HEK293 (cell line): ENCODE measurements around the gene AGBL3.
"Not testable (repeated sequence)": the region's sequence is repeated elsewhere in the genome, so short reads cannot be mapped to it uniquely, and the experiment has no call there.

ENCODE experiments used
- CTCF ChIA-PET: fragments of 350-600 bp; formaldehyde crosslinking; extraction: SDS; loops from one replicate; lab custom pipeline; 2021; ENCODE audit warnings: antibody characterized with exemption; lab: Yijun Ruan, JAX
- POLR2A ChIA-PET: fragments of 300-600 bp; formaldehyde crosslinking; extraction: SDS; loops from one replicate; lab custom pipeline; 2020; ENCODE audit warnings: antibody characterized with exemption, inconsistent platforms; lab: Yijun Ruan, JAX
- H3K27ac ChIP-seq: fragments of 200-500 bp; sonication (Bioruptor generic); 2 replicates; pipeline ENCODE4 v1.5.1; 2014; ENCODE audit warnings: low read depth, low read length, control low read depth, inconsistent platforms; ENCODE audit errors: extremely low read depth
- H3K36me3 ChIP-seq, 2 experiments: fragments of 200-500 bp in 1 of 2; sonication (Bioruptor generic) in 1 of 2; 1 replicate in 1 of 2; 2 replicates in 1 of 2; pipeline ENCODE4 v1.5.1; 2014 to 2017; ENCODE audit warnings: inconsistent platforms in 2 of 2, low read length in 2 of 2; ENCODE audit not compliant: control insufficient read depth in 2 of 2, insufficient read depth in 1 of 2
- H3K4me1 ChIP-seq: fragments of 200-500 bp; sonication (Bioruptor generic); 2 replicates; pipeline ENCODE4 v1.5.1; 2014; ENCODE audit warnings: mild to moderate bottlenecking, low read length, inconsistent platforms; ENCODE audit not compliant: control insufficient read depth, insufficient read depth
- H3K4me3 ChIP-seq: 2 replicates; pipeline ENCODE4 v1.5.1; 2011; ENCODE audit warnings: low read depth, mild to moderate bottlenecking, control low read depth, low read length, moderate library complexity
- H3K9me3 ChIP-seq: fragments of 200-500 bp; sonication (Bioruptor generic); 2 replicates; pipeline ENCODE4 v1.5.1; 2014; ENCODE audit warnings: low read depth, low read length, inconsistent platforms; ENCODE audit not compliant: control insufficient read depth, insufficient read depth
- BCL11A ChIP-seq: fragments of 450-650 bp; formaldehyde crosslinking; IDR thresholded peaks from 2 replicates; pipeline ENCODE4 v1.5.1; 2016; ENCODE audit warnings: low read depth, missing biosample characterization, missing genetic modification characterization
- KLF1 ChIP-seq: fragments of 450-650 bp; formaldehyde crosslinking; IDR thresholded peaks from 2 replicates; pipeline ENCODE4 v1.5.1; 2016; ENCODE audit warnings: missing biosample characterization, missing genetic modification characterization
- OVOL3 ChIP-seq: fragments of 450-650 bp; formaldehyde crosslinking; IDR thresholded peaks from 2 replicates; pipeline ENCODE4 v1.5.1; 2016; ENCODE audit warnings: missing biosample characterization, missing genetic modification characterization
- SCRT2 ChIP-seq: fragments of 450-650 bp; formaldehyde crosslinking; IDR thresholded peaks from 2 replicates; pipeline ENCODE4 v1.5.1; 2016; ENCODE audit warnings: missing biosample characterization, missing genetic modification characterization
- ZBTB20 ChIP-seq: fragments of 450-650 bp; formaldehyde crosslinking; IDR thresholded peaks from 2 replicates; pipeline ENCODE4 v1.5.1; 2016; ENCODE audit warnings: missing biosample characterization, missing genetic modification characterization
- ZFP69B ChIP-seq: fragments of 450-650 bp; formaldehyde crosslinking; IDR thresholded peaks from 2 replicates; pipeline ENCODE4 v1.5.1; 2016; ENCODE audit warnings: missing biosample characterization, missing genetic modification characterization
- ZNF133 ChIP-seq: fragments of 450-650 bp; formaldehyde crosslinking; IDR thresholded peaks from 2 replicates; pipeline ENCODE4 v1.5.1; 2016; ENCODE audit warnings: missing biosample characterization, missing genetic modification characterization
- ZNF239 ChIP-seq: fragments of 450-650 bp; formaldehyde crosslinking; IDR thresholded peaks from 2 replicates; pipeline ENCODE4 v1.5.1; 2016; ENCODE audit warnings: missing biosample characterization, missing genetic modification characterization
- ZNF24 ChIP-seq: fragments of 450-650 bp; formaldehyde crosslinking; IDR thresholded peaks from 2 replicates; pipeline ENCODE4 v1.5.1; 2016; ENCODE audit warnings: missing biosample characterization, missing genetic modification characterization
- ZNF280C ChIP-seq: fragments of 450-650 bp; formaldehyde crosslinking; IDR thresholded peaks from 2 replicates; pipeline ENCODE4 v1.5.1; 2016; ENCODE audit warnings: missing biosample characterization, missing genetic modification characterization
- ZNF37A ChIP-seq: fragments of 450-650 bp; IDR thresholded peaks from 2 replicates; pipeline ENCODE4 v1.5.1; 2018; ENCODE audit warnings: missing biosample characterization, missing genetic modification characterization
- ZNF521 ChIP-seq: fragments of 450-650 bp; formaldehyde crosslinking; IDR thresholded peaks from 2 replicates; pipeline ENCODE4 v1.5.1; 2017; ENCODE audit warnings: missing biosample characterization, mild to moderate bottlenecking, missing genetic modification characterization
- ZNF529 ChIP-seq: fragments of 450-650 bp; formaldehyde crosslinking; IDR thresholded peaks from 2 replicates; pipeline ENCODE4 v1.5.1; 2017; ENCODE audit warnings: missing genetic modification characterization, missing biosample characterization; ENCODE audit not compliant: insufficient replicate concordance
- ZNF544 ChIP-seq: fragments of 450-650 bp; formaldehyde crosslinking; IDR thresholded peaks from 2 replicates; pipeline ENCODE4 v1.5.0; 2017; ENCODE audit warnings: missing biosample characterization, missing genetic modification characterization
- ZNF600 ChIP-seq: fragments of 450-650 bp; formaldehyde crosslinking; IDR thresholded peaks from 2 replicates; pipeline ENCODE4 v1.5.1; 2016; ENCODE audit warnings: missing biosample characterization, missing genetic modification characterization
- ZNF654 ChIP-seq: fragments of 450-650 bp; formaldehyde crosslinking; IDR thresholded peaks from 2 replicates; pipeline ENCODE4 v1.5.1; 2016; ENCODE audit warnings: low read depth, missing biosample characterization, missing genetic modification characterization
- ZNF701 ChIP-seq: fragments of 450-650 bp; formaldehyde crosslinking; IDR thresholded peaks from 2 replicates; pipeline ENCODE4 v1.5.1; 2016; ENCODE audit warnings: missing biosample characterization, missing genetic modification characterization
- TF ChIP-seq, protein P1 (sequence below): fragments of 450-650 bp; formaldehyde crosslinking; IDR thresholded peaks from 2 replicates; pipeline ENCODE4 v1.5.1; 2016; ENCODE audit warnings: missing biosample characterization, missing genetic modification characterization
- TF ChIP-seq, protein P2 (sequence below): fragments of 450-650 bp; formaldehyde crosslinking; IDR thresholded peaks from 2 replicates; pipeline ENCODE4 v1.5.1; 2016; ENCODE audit warnings: missing biosample characterization, missing genetic modification characterization
- TF ChIP-seq, protein P3 (sequence below): fragments of 450-650 bp; IDR thresholded peaks from 2 replicates; pipeline ENCODE4 v1.5.1; 2018; ENCODE audit warnings: missing biosample characterization, mild to moderate bottlenecking, missing genetic modification characterization
- TF ChIP-seq, protein P4 (sequence below): fragments of 450-650 bp; formaldehyde crosslinking; conservative IDR thresholded peaks from 2 replicates; pipeline ENCODE4 v1.5.1; 2016; ENCODE audit warnings: low read depth, missing biosample characterization, missing genetic modification characterization

AGBL3 gene

DNA sequence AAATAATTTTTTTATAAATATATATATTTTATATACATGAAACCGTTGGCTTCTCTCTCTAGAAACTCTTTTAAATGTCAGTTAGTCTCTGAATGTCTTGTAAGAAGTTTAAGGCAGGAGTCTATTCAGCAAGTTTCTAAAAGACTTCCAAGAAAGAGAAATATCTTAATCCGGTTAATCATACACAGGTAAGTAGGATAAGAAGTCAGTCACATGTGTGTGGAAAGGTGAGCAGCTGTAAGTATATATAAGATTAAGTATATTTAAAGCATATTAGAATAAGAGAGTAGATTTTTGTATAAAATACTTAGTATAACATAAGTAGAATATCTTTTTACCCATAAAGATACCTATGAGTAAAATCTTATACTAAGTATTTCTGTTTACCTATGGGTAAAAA is 48.9 kb downstream of the AGBL3 start:
- H3K4me3 ChIP-seq: no peak overlapping the region
- no peaks in the 10 kb centered on the region for H3K36me3 ChIP-seq
- no peak for TF ChIP-seq ZFP69B (tag by site-specific recombination)
- TF ChIP-seq ZNF239 (tag by site-specific recombination): no peak
- TF ChIP-seq ZNF654: no peak
- TF ChIP-seq ZNF24 (tag by site-specific recombination): no peak
- TF ChIP-seq ZNF529: no peak
- no peak for TF ChIP-seq ZNF544
- TF ChIP-seq, protein P1, sequence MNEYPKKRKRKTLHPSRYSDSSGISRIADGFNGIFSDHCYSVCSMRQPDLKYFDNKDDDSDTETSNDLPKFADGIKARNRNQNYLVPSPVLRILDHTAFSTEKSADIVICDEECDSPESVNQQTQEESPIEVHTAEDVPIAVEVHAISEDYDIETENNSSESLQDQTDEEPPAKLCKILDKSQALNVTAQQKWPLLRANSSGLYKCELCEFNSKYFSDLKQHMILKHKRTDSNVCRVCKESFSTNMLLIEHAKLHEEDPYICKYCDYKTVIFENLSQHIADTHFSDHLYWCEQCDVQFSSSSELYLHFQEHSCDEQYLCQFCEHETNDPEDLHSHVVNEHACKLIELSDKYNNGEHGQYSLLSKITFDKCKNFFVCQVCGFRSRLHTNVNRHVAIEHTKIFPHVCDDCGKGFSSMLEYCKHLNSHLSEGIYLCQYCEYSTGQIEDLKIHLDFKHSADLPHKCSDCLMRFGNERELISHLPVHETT (tag by site-specific recombination): no peak
- TF ChIP-seq ZNF133 (tag by site-specific recombination): no peak
- TF ChIP-seq ZNF521 (tag by site-specific recombination): no peak
- TF ChIP-seq OVOL3: no peak
- TF ChIP-seq ZBTB20: no peak
- TF ChIP-seq, protein P2, sequence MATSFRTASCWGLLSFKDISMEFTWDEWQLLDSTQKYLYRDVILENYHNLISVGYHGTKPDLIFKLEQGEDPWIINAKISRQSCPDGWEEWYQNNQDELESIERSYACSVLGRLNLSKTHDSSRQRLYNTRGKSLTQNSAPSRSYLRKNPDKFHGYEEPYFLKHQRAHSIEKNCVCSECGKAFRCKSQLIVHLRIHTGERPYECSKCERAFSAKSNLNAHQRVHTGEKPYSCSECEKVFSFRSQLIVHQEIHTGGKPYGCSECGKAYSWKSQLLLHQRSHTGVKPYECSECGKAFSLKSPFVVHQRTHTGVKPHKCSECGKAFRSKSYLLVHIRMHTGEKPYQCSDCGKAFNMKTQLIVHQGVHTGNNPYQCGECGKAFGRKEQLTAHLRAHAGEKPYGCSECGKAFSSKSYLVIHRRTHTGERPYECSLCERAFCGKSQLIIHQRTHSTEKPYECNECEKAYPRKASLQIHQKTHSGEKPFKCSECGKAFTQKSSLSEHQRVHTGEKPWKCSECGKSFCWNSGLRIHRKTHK (tag by site-specific recombination): no peak
- no peak for TF ChIP-seq SCRT2 (tag by site-specific recombination)
- H3K9me3 ChIP-seq: no peaks in the 10 kb centered on the region
- ChIA-PET CTCF (interaction anchor here (0.6 kb wide), 1 partner anchor 310 kb away, joined by 3 read pairs; no protein-coding TSS in a partner anchor), POLR2A (no interaction called here)
- no peaks in the 10 kb centered on the region for H3K4me1 ChIP-seq
- no peak overlapping the region for H3K27ac ChIP-seq

DNA sequence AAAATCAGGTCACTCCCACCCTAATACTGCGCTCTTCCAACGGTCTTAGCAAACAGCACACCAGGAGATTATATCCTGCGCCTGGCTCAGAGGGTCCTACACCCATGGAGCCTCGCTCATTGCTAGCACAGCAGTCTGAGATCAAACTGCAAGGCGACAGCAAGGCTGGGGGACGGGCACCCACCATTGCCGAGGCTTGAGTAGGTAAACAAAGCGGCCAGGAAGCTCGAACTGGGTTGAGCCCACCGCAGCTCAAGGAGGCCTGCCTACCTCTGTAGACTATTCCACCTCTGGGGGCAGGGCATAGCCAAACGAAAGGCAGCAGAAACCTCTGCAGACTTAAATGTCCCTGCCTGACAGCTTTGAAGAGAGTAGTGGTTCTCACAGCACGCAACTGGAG is 80.7 kb downstream of the AGBL3 start:
- H3K27ac ChIP-seq, H3K4me3 ChIP-seq, H3K4me1 ChIP-seq, H3K9me3 ChIP-seq, H3K36me3 ChIP-seq, CTCF ChIA-PET, POLR2A ChIA-PET: not testable (repeated sequence)

DNA sequence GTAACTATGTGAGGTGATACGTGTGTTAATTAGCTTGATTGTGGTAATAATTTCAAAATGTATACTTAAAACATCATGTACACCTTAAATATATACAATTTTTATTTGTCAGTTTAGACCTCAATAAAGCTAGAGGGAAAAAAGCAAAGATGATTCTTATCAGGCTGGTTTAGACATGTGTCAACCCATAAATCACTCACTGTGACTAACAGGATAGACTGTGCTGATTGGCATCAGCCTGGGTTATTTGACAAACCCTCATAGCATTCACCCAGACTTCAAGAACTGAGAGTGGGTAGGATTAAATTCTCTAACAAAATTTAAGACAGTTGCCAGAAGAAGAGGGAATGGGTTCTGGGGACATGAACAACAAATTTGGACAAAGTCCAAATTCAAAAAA is 87.8 kb downstream of the AGBL3 start:
- ChIA-PET POLR2A (no interaction called here), CTCF (no interaction called here)

More for the DNA sequence above, 87.8 kb downstream of the AGBL3 start:
- Histone ChIP-seq H3K4me3 (no peak overlapping the region), H3K4me1 (no peaks in the 10 kb centered on the region), H3K27ac (no peak overlapping the region), H3K36me3 (no peaks in the 10 kb centered on the region), H3K9me3 (no peaks in the 10 kb centered on the region)
- TF ChIP-seq KLF1 (tag by site-specific recombination) (no peak), ZNF280C (tag by site-specific recombination) (no peak), ZNF701 (tag by site-specific recombination) (no peak), ZNF600 (no peak), ZNF37A (tag by site-specific recombination) (no peak), BCL11A (tag by site-specific recombination) (no peak)
- TF ChIP-seq, protein P3, sequence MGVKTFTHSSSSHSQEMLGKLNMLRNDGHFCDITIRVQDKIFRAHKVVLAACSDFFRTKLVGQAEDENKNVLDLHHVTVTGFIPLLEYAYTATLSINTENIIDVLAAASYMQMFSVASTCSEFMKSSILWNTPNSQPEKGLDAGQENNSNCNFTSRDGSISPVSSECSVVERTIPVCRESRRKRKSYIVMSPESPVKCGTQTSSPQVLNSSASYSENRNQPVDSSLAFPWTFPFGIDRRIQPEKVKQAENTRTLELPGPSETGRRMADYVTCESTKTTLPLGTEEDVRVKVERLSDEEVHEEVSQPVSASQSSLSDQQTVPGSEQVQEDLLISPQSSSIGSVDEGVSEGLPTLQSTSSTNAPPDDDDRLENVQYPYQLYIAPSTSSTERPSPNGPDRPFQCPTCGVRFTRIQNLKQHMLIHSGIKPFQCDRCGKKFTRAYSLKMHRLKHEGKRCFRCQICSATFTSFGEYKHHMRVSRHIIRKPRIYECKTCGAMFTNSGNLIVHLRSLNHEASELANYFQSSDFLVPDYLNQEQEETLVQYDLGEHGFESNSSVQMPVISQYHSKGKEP (tag by site-specific recombination): no peak
- TF ChIP-seq, protein P4, sequence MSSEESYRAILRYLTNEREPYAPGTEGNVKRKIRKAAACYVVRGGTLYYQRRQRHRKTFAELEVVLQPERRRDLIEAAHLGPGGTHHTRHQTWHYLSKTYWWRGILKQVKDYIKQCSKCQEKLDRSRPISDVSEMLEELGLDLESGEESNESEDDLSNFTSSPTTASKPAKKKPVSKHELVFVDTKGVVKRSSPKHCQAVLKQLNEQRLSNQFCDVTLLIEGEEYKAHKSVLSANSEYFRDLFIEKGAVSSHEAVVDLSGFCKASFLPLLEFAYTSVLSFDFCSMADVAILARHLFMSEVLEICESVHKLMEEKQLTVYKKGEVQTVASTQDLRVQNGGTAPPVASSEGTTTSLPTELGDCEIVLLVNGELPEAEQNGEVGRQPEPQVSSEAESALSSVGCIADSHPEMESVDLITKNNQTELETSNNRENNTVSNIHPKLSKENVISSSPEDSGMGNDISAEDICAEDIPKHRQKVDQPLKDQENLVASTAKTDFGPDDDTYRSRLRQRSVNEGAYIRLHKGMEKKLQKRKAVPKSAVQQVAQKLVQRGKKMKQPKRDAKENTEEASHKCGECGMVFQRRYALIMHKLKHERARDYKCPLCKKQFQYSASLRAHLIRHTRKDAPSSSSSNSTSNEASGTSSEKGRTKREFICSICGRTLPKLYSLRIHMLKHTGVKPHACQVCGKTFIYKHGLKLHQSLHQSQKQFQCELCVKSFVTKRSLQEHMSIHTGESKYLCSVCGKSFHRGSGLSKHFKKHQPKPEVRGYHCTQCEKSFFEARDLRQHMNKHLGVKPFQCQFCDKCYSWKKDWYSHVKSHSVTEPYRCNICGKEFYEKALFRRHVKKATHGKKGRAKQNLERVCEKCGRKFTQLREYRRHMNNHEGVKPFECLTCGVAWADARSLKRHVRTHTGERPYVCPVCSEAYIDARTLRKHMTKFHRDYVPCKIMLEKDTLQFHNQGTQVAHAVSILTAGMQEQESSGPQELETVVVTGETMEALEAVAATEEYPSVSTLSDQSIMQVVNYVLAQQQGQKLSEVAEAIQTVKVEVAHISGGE: no peak
